NOMO-1 treated with dmso at 0.1 percent for 144 hours (cell line): ENCODE measurements around the gene PTPN14.
"Not testable (repeated sequence)": the region's sequence is repeated elsewhere in the genome, so short reads cannot be mapped to it uniquely, and the experiment has no call there.

Experiments
- DNase-seq: peaks from one replicate; lab custom pipeline; 2025; ENCODE audit not compliant: unreplicated experiment; lab: John Stamatoyannopoulos, UW

PTPN14 gene

DNA sequence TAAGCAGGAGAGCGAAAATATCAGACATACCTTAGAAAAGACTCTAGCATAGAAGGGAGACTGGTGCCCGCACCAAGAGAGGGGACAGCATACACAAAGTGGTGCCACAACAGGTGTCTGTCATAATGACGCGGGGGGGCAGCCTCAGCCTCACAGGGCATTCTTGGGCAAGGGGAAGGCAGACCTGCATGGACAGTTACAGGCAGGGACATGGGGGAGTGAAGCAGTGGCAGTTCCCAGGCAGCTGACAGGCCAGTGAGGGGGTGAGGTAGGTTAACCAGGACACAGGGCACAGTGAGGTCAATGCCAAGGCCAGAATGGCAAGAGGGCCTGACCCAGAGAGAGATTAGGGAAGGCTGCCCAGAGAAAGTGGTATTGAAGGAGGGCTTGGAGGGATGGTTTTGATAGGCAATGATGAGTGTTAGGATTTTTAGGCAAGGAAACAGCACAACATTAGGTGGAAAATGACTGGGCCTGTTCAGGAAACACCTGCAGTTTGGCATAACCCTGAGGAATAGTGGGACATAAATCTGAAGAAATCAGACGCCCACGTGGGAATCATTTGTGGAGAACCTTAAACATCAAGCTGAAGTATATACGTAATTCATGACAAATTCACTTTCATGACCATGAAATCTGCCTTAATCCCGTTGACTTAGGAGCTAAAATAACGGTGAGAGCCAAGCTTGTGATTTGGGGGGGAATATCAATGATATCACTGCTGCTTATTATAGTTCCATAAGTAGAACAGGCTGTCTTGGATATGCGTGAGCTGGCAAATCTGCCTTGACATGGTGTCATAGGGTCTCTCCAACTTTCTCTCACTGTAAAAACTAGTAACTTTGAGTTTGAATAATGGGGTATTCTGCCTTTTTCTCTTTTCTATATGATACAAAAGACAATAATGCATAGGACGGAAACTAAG lies 8.9 kb downstream of the PTPN14 start:
- no peak for DNase-seq

DNA sequence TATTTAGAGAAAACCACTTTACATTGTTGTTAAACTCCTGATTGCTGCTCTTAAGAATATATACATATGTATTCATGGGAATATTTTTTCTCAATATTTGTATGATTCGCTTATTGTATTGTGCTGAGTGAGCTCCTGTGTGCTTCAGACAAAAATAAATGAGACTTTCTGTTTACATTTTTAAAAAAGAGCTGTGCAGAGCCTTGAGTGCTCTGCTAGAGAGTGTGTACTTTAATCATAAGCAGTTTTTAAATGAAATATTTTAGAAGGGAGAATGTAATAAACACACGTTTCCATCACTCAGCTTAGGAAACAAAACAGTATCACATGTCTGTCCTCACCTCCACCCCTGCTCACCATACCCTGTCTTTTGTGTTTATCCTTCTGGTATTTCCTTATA lies 9.7 kb downstream of the PTPN14 start:
- no peak for DNase-seq

DNA sequence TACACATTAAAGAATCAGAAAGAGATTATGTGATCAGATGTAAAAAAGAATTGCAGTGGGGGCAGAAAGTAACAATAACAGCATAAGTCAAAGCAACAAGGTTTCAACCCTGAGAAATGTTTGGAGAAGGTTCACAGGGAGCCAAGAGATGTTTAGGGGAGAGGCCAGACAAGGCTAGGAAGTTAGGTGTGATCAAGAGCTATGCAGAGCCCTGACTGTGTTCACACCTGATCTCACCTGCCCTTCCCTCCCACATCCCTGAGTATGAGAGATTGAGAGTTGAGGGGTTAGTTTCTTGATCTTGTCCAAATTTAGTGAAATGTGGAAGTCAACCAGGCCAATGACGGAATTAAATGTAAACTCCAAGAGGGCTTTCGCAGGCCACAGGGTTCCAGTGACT lies 10.2 kb downstream of the PTPN14 start:
- no peak for DNase-seq

DNA sequence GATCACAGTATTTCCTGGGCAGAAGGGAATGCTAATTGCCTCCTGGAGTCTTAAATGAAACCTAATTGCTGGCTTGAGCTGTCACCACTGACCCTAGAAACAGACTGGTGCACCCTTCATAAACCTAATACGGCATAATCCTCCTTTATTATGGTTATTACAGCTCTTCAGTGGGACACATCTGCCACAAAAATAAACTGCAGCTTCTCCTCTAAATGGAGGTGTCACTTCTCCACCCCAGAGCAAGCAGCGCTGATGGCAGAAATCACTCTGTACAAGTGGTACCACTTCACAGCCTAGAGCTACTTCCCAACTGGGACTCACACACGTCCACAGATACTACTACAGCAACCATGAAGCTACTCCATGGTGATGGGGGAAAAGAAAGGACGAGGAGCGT lies 11.1 kb downstream of the PTPN14 start:
- DNase-seq, result no peak

DNA sequence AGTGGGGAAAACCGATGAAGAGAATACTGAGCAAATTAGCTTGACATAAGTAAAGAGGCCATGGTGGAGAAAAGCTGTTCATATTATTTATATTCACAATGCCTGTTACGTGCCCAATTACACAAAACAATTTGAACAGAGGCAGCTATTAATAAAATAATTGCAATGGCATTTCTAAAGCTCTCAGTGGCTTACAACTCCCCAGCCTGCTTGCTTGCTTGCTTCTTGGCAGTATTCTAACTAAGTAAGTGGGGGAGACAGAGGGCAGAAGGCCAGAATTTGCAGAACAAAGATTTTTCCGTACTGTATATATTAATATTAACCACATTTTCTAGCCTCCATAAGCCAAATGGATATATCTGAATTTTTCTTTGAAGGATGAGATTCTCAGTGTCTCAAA lies 12.9 kb downstream of the PTPN14 start:
- DNase-seq, result no peak

DNA sequence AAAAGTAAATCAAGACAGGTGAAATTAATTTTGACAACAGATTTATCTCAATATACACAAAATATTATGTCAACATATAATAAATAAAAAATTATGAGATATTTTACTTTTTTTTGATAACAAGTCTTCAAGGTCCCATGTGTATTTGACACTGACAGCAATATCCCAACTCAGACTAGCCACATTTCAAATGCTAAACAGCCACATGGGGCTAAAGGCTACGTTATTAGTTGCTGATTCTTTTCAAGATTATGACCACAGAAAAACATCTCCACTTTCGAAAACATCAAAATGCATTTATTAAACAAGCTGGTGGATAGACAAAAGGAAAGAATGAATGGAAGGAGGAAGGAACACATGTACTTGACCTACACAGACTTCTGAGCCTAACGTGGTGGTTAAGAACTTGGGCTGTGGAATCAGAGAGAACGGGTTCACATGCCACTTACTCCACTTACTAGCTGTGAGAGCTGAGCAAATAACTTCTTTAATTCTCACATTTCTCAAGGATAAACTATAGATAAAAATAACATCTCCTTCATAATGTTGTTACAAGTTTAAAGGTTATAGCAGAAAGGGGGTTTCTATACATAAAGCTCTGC lies 13.4 kb downstream of the PTPN14 start:
- no peak for DNase-seq

DNA sequence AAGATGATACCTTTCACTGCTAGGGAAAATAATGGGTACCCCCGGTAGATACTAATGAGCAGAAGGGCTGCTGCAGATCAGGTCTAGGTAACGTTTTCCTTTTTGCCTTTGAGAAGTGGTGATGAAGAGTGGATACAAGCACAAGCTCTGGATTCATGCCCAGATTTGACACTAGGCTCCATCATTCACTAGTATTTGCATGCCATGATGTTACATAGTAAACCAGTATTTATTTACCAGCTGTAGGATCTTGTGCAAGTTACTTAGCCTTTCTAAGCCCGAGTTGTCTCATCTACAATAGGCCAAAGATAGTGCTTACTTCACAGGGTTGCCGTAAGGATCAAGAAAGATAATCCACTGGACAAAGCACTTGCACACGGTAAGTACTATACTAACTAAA lies 14.2 kb downstream of the PTPN14 start:
- no peak for DNase-seq

DNA sequence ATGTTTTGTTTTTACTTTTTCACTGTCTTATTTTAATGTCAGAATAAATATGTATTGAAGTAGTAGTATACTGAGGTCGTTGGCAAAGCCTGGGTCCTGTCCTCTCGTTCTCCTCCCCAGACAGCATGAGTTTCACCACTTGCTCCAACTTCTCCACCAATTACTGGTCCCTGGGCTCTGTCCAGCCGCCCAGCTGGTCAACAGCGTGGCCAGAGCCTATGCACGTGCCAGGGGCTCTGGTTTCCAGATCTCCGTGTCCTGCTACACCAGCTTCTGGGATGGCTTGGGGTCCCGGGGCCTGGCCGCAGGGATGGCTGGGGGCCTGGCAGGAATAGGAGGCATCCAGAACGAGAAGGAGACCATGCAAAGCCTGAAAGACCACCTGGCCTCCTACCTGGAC lies 19.3 kb downstream of the PTPN14 start:
- DNase-seq, result no peak

DNA sequence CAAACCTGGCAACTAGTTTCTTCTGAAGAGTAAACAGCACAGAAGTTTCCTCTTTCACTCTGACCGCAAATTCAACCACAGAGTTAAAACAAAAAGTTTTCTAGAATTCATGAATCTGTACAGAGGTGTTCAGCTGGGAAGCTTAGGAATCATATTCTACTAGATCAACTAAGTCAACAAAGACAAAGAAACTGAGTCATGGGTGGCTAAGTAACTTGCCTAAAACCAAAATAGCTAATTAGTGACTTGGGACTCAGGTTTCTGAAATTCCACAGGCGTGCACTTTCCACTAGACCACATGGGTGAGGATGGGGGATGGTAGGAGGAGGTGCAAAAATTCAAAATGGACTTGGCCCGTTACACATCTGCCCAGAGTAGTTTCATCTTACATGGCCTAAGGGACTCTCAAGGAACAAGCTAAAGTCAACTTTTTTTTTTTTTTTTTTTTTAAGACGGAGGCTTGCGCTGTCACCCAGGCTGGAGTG lies 25.8 kb downstream of the PTPN14 start:
- no peak for DNase-seq

DNA sequence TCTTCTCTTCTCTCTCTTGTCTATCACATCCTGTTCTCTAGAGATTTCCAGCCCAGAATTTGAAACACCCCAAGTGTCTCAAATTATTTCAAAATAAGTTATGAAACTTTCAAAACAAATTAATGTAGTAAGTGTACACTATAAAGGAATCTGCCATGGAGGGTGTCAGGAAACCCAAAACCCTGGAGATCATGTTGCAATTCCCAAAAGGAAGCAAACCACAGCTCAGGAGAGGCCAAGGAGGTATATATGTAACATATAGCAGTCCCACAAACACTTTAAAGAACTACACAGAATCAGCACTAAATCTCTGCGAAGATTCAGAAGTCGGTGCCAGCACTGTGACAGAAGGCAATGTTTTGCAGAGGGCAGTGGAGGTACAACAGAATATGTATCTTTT lies 26.6 kb downstream of the PTPN14 start:
- DNase-seq, result no peak

DNA sequence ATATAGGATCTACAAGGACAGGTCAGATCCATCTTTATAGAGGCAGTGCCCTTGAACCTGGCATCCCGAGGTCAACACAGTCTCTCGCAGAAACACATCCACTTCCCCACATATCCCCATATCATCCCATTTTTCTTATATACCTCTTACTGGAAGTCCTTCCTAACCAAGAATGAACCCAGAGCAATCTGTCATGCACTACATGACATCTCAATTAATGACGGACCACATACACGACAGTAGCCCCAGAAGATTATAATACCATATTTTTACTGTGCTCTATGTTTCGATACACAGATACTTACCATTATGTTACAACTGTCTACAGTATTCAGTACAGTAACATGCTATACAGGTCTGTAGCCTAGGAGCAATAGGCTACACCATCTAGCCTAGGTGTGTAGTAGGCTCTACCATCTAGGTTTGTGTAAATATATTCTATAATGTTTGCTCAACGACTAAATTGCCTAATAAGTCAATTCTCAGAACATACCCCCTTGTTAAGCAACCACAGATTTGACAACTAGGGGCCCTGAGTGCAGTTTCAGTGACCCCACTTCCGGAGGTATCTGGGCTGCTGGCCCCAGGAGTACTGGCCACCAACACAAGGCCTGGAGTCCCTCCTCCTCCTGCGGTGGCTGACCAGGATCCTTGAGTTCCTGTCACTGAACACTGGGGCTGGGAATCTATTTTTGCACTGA lies 28.1 kb downstream of the PTPN14 start:
- no peak for DNase-seq

DNA sequence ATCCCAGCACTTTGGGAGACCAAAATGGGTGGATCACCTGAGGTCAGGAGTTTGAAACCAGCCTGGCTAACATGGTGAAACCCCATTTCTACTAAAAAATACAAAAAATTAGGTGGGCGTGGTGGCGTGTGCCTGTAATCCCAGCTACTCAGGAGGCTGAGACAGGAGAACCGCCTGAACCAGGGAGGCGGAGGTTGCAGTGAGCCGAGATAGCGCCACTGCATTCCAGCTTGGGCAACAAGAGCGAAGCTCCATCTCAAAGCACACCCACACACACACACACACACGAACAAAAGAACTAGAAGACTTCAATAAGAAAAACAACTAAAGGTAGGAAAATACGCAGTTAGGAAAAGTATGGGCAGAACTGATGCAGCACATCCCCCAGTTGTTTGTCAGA lies 29.9 kb downstream of the PTPN14 start:
- not testable (repeated sequence) for DNase-seq

DNA sequence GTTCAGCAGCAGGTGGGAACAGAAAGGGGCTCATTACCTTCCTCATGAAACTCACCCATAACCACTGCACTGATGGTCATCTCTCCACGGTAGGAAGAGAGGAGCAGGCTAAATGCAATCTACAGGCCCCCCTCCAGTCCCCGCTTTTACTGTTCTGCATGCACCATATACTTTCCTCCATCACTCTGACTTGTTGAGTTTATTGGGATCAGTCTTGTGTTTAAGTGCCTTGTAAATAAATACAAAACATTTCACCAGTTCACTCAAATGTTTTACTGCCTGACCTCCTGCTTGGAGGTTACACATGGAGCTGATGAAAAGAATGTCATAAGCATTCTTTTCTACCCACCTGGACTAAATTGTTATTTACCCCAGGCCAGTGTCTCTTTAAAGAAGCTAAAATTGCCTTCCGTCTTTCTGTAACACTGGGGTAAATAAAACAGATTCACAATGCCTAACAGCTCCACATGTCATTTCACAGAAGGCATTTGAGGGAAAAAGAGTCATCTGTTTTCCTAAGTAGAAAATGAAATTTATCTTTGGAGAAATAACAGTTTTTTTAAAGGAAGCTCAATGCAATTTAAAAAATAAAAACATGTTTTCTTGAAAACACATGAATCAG lies 30.7 kb downstream of the PTPN14 start:
- no peak for DNase-seq

DNA sequence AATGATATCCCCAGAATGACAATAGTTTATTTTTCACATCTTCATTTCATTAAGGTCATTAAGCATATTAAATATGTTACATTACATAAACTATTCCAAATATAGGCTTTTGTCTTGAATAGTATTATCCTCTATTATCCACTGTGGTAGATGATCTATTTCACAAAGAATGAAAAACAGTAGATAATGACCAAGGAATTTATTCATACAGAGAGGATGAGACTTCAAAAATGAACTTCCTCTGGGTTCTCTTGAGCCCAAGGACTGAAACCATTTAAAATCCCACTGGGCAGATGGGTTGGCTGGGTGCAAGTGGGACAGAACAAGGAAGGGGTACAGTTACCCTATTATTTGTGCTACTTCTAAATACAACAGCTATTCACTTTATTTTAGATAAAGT lies 33.0 kb downstream of the PTPN14 start:
- no peak for DNase-seq

DNA sequence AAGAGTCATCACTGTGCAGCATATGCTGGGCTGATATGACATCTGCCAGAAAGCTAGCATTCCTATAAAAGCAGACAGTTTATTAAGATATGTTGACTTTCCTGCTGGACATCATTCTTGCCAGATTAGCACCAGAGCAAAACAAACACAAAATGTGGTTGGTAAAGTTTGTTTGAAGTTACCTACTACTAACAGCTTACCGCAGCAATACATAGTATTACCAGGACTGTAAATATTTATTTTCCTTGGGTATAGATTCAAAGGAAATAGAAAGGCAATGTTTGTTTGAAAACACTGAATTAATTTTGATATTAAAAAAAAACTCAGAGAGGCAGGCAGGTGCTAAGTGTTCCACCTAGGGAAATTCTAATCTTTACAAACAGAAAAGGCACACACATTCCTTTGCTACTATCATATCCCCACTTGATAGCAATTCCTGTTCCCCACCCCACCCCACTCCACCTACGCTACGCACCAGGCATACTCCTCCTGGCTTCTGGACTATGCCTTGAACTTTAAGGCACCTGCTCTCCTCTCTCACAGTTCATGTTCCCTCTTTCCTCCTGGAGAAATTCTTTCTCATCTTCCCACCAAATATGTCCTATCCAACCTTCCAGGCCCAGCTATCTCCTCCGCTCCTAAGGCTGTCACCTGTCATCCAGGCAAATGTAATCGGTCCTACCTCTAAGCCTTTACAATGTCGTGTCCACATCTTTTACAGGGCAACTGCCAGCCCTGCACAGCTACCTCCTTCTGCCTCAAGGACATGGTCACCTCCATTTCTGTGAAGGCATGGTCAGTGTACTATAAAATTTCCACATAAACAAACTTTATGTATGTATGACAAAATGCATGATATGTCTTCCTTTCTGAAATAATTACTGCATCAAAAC lies 34.7 kb downstream of the PTPN14 start:
- DNase-seq, result no peak

DNA sequence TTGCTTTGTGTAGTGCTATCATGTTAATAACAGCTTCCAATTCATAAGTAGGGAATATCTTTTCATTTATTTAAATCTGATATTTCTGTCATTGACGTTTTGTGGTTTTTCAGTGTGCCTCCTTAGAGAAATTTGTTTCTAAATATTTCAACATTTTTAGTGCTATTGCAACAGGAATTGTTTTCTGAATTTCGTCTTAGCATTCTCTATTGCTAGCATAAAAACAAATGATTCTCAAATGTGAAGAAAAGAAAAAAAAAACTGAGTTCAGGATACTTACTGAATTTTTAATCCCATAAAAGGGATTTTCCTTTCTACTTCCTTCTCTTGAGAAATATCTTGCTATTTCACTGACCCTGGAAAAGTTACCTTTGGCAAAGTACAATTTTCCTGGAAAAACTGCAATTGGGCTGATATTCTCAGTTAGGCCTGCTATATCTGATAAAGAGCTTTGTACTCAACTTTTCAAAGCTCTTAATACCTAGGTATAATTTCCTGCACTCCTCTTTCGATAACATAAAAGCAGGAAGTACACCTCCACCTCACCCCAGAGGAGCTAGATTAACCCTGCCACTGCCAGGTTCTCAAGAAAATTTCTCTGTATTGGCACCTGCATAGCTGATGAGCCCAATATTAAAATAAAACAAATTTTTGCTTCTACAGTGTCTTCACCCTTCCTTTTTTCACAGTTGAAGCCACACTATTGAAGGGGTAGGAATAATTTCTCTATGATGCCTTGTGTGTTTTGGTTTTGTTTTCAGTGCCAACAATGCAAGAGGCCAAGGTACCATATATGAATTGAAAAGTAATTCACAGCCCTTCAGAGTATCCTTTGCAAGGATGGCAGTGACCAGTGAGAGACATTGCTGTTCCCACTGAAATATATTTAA lies 35.6 kb downstream of the PTPN14 start:
- DNase-seq, result no peak

DNA sequence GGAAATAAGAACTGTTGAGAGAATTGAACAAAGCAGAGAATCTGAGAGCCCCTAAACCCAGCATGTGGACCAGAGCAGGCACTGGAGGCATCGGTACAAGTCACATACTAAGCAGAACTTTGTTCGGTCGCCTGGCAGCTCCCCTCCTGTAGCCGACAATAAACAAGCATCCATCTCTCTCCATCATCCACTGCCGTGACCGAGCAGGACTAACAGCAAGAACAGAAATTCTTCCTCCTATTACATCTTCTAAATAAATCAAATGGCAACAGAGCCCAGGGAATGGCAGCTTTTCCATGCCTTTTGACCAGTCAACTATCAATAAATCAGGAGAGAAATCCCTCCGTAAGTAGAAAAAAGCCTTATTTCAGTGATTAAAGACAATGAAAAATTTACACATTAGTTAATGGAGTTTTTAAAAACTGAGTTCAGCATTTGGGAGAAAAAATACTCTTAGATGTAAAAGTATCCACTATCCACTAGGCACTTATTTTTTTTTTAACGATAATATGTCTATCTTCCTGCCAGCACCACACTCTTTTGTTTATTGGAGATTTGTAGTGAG lies 36.5 kb downstream of the PTPN14 start:
- DNase-seq, result no peak

DNA sequence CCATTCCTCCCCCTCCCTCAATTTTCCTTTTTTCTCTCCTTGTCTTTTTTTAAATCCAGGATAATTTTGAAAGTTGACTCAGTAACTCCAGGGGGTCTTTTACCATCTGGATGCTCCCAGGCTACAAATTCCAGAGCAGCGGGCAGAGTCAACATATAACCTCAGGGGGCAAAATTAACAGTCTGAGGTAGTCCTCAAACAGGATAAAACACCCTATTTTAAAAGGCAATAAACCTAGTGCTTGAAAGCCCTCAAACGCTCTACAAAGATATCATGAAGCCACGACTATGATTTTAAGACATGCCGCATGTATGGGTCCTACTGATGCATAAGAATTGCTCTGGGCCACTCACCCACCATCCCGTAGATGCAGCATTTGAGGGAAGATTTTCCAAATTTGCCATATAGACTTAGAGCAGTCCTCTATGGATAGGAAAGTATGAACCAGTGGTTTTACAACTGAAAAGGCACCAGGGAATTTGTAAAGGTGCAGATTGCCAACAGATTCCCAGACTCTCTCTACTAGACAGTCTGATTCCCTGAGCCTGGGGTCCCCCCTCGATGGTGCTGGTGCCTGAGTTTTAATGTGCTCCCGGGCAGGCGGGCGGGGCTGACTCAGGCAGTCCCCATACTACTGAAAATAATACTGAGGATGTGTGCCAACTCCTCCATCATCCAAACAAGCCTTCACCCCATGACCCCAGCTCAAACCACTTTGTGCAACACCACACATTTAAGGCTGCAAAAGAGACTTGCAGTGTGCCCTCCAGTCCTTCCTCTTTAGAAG lies 37.2 kb downstream of the PTPN14 start:
- DNase-seq, result peak; percentile 65
